HG03571 (cell line): ENCODE measurements around the gene RPL11.
"Not testable (repeated sequence)": the region's sequence is repeated elsewhere in the genome, so short reads cannot be mapped to it uniquely, and the experiment has no call there.

Experiments used
- ATAC-seq: cut with Tn5 transposase; IDR thresholded peaks from one replicate; pipeline ENCODE4 v1.9.1; 2021; ENCODE audit not compliant: unreplicated experiment

The RPL11 gene

GRCh38 chr1:23684415-23684814, 7.2 kb upstream of the RPL11 start:
- ATAC-seq = no peak

GRCh38 chr1:23685197-23685596, 6.4 kb upstream of the RPL11 start:
- not testable (repeated sequence) for ATAC-seq

- not testable (repeated sequence) for ATAC-seq
Measured at GRCh38 chr1:23687680-23688079, 3.9 kb upstream of the RPL11 start.

- not testable (repeated sequence) for ATAC-seq
Measured at GRCh38 chr1:23688281-23688680, 3.3 kb upstream of the RPL11 start.

- ATAC-seq = no peak
Measured at GRCh38 chr1:23692308-23692871, 784 bp downstream of the RPL11 start.

GRCh38 chr1:23693599-23693998, 2.0 kb downstream of the RPL11 start:
- ATAC-seq = no peak

GRCh38 chr1:23694371-23694770, 2.8 kb downstream of the RPL11 start:
- no peak for ATAC-seq

- no peak for ATAC-seq
Measured at GRCh38 chr1:23695667-23696066, 4.1 kb downstream of the RPL11 start.

GRCh38 chr1:23696335-23696989, 4.9 kb downstream of the RPL11 start:
- no peak for ATAC-seq

- ATAC-seq = no peak
Measured at GRCh38 chr1:23698466-23698865, 6.9 kb downstream of the RPL11 start.

GRCh38 chr1:23699280-23700179, 7.9 kb downstream of the RPL11 start:
- no peak for ATAC-seq

GRCh38 chr1:23701310-23701709, 9.7 kb downstream of the RPL11 start:
- no peak for ATAC-seq

GRCh38 chr1:23701996-23702395, 10.4 kb downstream of the RPL11 start:
- no peak for ATAC-seq

- ATAC-seq = no peak
Measured at GRCh38 chr1:23704834-23705495, 13.4 kb downstream of the RPL11 start.

- no peak for ATAC-seq
Measured at GRCh38 chr1:23709229-23709628, 17.6 kb downstream of the RPL11 start.

- no peak for ATAC-seq
Measured at GRCh38 chr1:23718482-23718881, 26.9 kb downstream of the RPL11 start.

GRCh38 chr1:23719162-23719820, 27.7 kb downstream of the RPL11 start:
- ATAC-seq = no peak

GRCh38 chr1:23720256-23720995, 28.8 kb downstream of the RPL11 start:
- ATAC-seq = peak; percentile 44

GRCh38 chr1:23722652-23723051, 31.0 kb downstream of the RPL11 start:
- no peak for ATAC-seq

GRCh38 chr1:23726686-23727085, 35.1 kb downstream of the RPL11 start:
- no peak for ATAC-seq
